ENCODE results near the gene MCFD2. TPM values are rescaled to one million over a fixed set of nuclear protein-coding genes. Genes with fewer than 3 reads are reported as not detected.

Gene MCFD2
- total RNA-seq, 4 donors from 2014 or later = 63.9 to 94.4 (median 69.6) TPM

GRCh38 chr2:46923041-46923528, 7.5 kb upstream of the MCFD2 start:
- no peak for TF ChIP-seq CTCF (IDR thresholded peaks at IDR 0.05; ENCODE audit: low read depth)

GRCh38 chr2:46922606-46923005, 7.0 kb upstream of the MCFD2 start:
- no peak for TF ChIP-seq CTCF (IDR thresholded peaks at IDR 0.05; ENCODE audit: low read depth)

GRCh38 chr2:46921676-46922448, 6.3 kb upstream of the MCFD2 start:
- TF ChIP-seq CTCF (IDR thresholded peaks at IDR 0.05; ENCODE audit: low read depth) = no peak

GRCh38 chr2:46917628-46918027, 2.0 kb upstream of the MCFD2 start:
- no peak for TF ChIP-seq CTCF (IDR thresholded peaks at IDR 0.05; ENCODE audit: low read depth)

GRCh38 chr2:46915811-46916630, 415 bp upstream of the MCFD2 start:
- TF ChIP-seq CTCF (IDR thresholded peaks at IDR 0.05; ENCODE audit: low read depth) = no peak

GRCh38 chr2:46914578-46915230, 902 bp downstream of the MCFD2 start:
- TF ChIP-seq CTCF (IDR thresholded peaks at IDR 0.05; ENCODE audit: low read depth) = no peak

Data from subcutaneous adipose tissue (tissue), 4 donors.